NCI-H69 (cell line): Measurements from ENCODE around the gene PER3.

Source experiments
- DNase-seq: peaks from one replicate; lab custom pipeline; 2025; lab: John Stamatoyannopoulos, UW

PER3 gene

DNA sequence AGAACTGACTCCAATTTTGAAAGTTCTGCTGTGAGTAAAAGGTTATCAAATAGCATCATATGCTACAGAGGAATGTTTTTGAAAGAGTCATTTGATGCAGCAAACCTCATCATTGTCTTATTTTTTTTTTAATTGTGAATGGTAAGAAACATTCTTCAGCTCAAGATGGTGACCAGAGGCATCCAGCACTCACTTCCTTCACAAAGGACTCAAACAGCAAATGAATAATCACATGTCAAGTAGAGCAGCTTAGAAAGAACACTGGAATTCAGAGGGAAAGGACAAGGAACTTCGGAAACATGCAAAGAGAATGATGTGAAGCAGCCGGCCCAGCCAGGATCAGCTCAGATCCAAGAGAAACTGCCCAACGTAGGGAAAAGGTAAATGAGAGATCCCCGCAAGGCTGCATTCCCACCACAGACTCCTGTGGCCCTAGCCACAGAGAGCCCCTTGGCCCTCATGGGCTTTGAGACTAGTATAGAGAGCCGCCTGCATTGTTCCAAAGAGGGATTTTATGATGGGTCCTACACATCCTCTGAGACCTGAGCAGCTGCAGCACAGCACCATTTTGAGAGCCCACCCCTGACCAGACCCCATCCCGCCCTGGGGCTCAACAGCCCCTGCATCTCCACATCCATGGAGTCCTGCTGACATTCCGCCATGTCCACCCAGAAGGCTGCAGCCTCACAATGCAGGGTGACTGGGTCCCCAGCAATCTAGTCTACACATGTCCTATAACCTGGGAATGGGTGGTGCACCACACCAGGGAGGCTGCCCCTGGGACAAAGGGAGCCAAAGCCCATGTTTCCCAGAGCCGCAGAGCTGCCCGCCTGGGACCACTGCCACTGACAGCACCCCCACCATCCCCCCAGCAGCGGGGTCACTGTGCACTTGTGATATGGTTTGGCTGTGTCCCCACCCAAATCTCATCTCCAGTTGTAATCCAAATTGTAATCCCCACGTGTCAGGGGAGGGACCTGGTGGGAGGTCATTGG, 90.0 kb downstream of the PER3 start:
- DNase-seq, result no peak

DNA sequence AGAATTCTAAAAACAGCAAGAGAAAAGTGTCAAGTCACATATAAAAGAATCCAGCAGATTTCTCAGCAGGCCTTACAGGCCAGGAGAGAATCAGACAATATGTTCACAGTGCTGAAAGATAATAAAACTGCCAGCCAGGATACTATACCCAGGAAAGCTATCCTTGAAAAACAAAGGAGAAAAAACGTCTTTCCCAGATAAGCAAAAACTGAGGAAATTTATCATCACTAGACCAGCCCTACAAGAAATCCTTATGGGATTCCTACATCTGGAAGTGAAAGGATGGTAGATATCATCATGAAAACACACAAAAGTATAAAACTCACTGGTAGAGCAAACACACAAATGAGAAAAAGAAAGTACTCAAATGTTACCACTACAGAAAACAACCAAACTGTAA, 93.9 kb downstream of the PER3 start:
- DNase-seq, result no peak

DNA sequence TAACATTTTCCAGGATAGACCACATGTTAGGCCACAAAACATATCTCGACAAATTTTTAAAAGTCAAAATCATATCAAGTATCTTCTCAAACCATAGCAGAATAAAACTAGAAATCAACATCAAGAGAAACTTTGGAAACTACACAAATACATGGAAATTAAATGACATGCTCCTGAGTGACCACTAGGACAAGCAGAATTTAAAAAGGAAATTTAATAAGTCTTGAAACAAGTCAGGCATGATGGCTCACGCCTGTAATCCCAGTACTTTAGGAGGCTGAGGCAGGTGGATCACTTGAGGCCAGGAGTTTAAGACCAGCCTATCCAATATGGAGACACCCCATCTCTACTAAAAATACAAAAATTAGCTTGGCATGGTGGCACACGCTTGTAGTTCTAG, 95.1 kb downstream of the PER3 start:
- DNase-seq, result no peak

GRCh38 chr1:7884757-7885156, 100.7 kb downstream of the PER3 start:
- no peak for DNase-seq

DNA sequence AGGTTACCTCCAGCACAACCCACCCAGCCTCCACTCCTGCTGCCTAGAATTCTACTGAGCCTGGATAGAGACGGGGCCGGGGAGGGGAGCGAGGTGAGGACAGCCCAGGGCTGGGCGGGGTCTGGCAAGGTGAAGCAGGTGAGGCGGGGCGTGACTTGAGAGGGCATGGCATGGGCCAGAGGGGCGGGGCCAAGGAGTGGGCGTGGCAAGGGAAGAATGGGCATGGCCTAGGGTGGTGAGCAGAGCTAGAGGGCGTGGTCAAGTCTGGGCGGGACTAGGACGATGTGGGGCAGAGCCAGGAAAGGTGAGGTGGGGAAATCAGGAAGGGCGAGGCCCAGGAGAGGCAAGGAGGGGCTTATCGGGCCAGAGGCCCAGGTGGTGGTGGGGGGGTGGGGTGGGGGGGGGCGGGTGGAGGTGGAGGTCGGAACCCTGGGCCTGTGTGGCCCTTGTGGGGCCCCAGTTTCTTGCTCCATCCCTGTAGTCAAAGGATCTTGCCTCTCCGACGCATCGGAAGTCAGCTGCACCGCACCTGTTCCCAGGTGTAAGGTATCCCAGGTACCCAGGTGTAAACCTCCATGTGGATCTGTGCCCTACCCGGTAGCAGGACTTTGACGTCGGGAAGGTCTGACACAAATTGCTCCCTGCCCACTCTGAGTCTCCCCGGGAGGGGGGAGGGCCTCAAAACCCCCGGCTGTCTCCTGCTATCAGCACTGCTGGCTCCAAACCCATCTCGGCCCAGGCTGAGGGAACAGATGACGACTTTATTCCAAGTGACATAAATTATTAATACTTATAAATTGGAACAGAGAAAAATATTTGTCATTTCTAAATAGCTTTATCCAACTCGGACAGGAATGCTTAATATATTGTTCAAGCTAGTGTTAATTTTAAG, 101.7 kb downstream of the PER3 start:
- DNase-seq, result peak; percentile 5

GRCh38 chr1:7886405-7886745, 102.3 kb downstream of the PER3 start:
- DNase-seq, result peak; percentile 53

GRCh38 chr1:7888248-7889081, 104.4 kb downstream of the PER3 start:
- DNase-seq, result no peak

- DNase-seq, result no peak
Observed at GRCh38 chr1:7890853-7891252, 106.8 kb downstream of the PER3 start.

DNA sequence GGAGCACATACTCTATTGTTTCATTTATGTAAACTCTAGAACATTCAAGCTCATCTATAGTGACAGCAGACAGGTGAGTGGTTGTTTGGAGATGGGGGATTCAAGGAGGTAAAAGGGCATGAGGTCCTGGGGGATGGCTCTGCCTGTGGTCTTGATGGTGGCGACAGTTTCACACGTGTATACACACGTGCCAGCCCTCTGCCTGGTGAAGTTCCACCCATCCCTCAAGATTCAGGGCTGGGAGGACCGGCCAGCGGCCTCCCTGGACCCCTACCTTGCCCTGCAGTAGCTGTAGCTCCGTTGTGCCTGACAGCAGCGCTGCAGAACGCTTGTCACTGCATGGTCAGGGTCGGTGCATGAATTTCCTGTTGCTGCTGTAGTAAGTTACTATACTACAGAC, 107.7 kb downstream of the PER3 start:
- DNase-seq, result no peak

DNA sequence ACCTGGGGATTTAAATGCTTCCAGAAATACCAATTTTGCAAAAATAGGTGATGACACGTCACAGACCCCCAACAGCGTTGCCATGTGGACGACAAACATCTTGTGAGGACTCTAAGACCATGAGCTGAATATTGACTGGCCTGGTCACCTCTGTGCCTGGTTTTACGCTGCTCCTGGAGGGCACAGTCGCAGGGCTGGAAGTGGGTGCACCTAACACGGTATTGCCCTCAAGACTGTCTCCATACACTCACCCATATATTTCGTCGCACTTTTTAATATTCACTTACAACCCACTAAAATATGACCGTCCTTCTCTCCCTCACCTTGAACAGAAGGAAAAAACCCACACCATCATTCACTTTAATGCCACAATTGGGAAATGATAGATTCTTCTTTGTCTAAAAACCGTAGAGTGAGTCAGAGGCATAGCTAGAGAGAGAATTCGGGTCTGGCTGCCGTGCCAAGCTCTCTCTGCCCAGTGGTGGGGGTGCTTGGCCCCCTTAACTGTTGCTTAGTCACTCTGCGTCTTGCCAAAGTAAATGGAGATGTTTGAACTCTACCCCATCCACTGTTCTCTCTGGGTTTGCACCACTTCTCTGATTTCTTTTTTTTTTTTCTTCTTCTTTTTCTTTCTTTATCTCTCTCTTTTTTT, 109.6 kb downstream of the PER3 start:
- DNase-seq, result no peak
